Adrenal gland (tissue), 5 donors: Measurements from ENCODE around the gene GBP6.

Experiments
- CTCF ChIP-seq, 6 experiments: fragments of 450-650 bp in 4 of 6; fragments of 200-600 bp in 2 of 6; sonication (generic) in 1 of 6; IDR thresholded peaks; 1 replicate in 5 of 6; 2 replicates in 1 of 6; pipeline versions ENCODE4 v1.5.1 to v1.8.0; 2016 to 2021; ENCODE audit warnings: antibody characterized with exemption in 6 of 6, mild to moderate bottlenecking in 2 of 6, moderate library complexity in 1 of 6
- POLR2A ChIP-seq, 2 donors: fragments of 450-650 bp; IDR thresholded peaks; one replicate each; pipeline ENCODE4 v1.6.1; 2017; ENCODE audit warnings: antibody characterized with exemption in 2 of 2, mild to moderate bottlenecking in 2 of 2, moderate library complexity in 1 of 2
- donor health status: DM: no; HTN: no; CAD: no.

GRCh38 chr1:89354205-89354604 is 9.7 kb upstream of the GBP6 start:
- TF ChIP-seq CTCF (IDR thresholded peaks at IDR 0.05) (no peak), POLR2A (IDR thresholded peaks at IDR 0.05) (no peak)
